ENCODE measurements around the gene ZBTB40.

Gene ZBTB40

DNA sequence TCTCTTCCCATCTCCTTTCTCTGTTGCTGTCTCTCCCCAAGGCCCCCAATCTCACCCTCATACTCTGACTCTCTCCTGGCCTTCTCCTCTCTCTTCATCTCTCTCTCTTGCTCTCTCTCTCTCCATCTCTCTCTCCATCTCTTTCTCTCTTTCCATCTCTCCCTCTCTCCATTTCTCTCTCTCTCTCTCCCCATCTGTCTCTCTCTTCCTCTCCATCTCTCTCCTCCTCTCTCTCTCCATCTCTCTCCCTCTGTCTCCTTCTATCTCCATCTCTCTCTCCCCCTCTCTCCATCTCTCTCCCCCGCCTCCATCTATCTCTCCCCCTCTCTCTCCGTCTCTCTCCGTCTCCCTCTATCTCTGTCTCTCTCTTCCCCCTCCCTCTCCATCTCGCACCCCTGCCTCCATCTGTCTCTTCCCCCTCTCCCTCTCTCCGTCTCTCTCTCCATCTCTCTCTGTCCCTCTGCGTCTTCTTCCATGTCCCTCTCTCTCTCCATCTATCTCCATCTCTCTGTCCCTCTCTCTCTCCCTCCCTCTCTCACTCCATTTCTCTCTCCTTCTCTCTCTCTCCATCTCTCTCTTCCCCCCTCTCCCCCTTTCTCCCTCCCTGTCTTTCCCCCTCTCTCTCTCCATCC lies 95.7 kb downstream of the ZBTB40 start:
- no peaks in the 10 kb centered on the region for H3K9me3 ChIP-seq (ENCODE audit: low read depth, low read length)
- TF ChIP-seq EZH2 (IDR thresholded peaks at IDR 0.05): no peak
- no peak for TF ChIP-seq FOXP2 (optimal IDR thresholded peaks at IDR 0.05; ENCODE audit: control extremely low read depth, extremely low read length, insufficient read depth)
- no peak for TF ChIP-seq POLR2AphosphoS5 (IDR thresholded peaks at IDR 0.05; ENCODE audit: borderline replicate concordance, low read depth, low read length)
- no peak overlapping the region for H3K4me3 ChIP-seq
- no peaks in the 10 kb centered on the region for H3K36me3 ChIP-seq (ENCODE audit: insufficient read depth, low read length)
- H3K9ac ChIP-seq (ENCODE audit: insufficient read length): no peak overlapping the region
- H3K27ac ChIP-seq: no peak overlapping the region
- no peak for DNase-seq (ENCODE audit: low read depth, low spot score)

- no peak for DNase-seq (ENCODE audit: low read depth, low spot score)
- Histone ChIP-seq H3K9ac (ENCODE audit: insufficient read length) (no peak overlapping the region), H3K4me3 (no peak overlapping the region), H3K36me3 (ENCODE audit: insufficient read depth, low read length) (no peaks in the 10 kb centered on the region), H3K9me3 (ENCODE audit: low read depth, low read length) (no peaks in the 10 kb centered on the region), H3K27ac (no peak overlapping the region)
- TF ChIP-seq EZH2 (IDR thresholded peaks at IDR 0.05): no peak
- no peak for TF ChIP-seq POLR2AphosphoS5 (IDR thresholded peaks at IDR 0.05; ENCODE audit: borderline replicate concordance, low read depth, low read length)
- no peak for TF ChIP-seq FOXP2 (optimal IDR thresholded peaks at IDR 0.05; ENCODE audit: control extremely low read depth, extremely low read length, insufficient read depth)
Observed at GRCh38 chr1:22547818-22548462, 96.3 kb downstream of the ZBTB40 start.

- no peak for TF ChIP-seq EZH2 (IDR thresholded peaks at IDR 0.05)
- no peak for TF ChIP-seq POLR2AphosphoS5 (IDR thresholded peaks at IDR 0.05; ENCODE audit: borderline replicate concordance, low read depth, low read length)
- no peak for TF ChIP-seq FOXP2 (optimal IDR thresholded peaks at IDR 0.05; ENCODE audit: control extremely low read depth, extremely low read length, insufficient read depth)
- no peaks in the 10 kb centered on the region for H3K9me3 ChIP-seq (ENCODE audit: low read depth, low read length)
- no peak overlapping the region for H3K4me3 ChIP-seq
- H3K36me3 ChIP-seq (ENCODE audit: insufficient read depth, low read length): no peaks in the 10 kb centered on the region
- H3K27ac ChIP-seq: no peak overlapping the region
- no peak for DNase-seq (ENCODE audit: low read depth, low spot score)
- H3K9ac ChIP-seq (ENCODE audit: insufficient read length): no peak overlapping the region
Observed at GRCh38 chr1:22550021-22550420, 98.4 kb downstream of the ZBTB40 start.

GRCh38 chr1:22551591-22551990 lies 99.9 kb downstream of the ZBTB40 start:
- Histone ChIP-seq H3K9ac (ENCODE audit: insufficient read length) (no peak overlapping the region), H3K9me3 (ENCODE audit: low read depth, low read length) (no peaks in the 10 kb centered on the region), H3K4me3 (no peak overlapping the region), H3K36me3 (ENCODE audit: insufficient read depth, low read length) (no peaks in the 10 kb centered on the region), H3K27ac (no peak overlapping the region)
- no peak for TF ChIP-seq EZH2 (IDR thresholded peaks at IDR 0.05)
- TF ChIP-seq POLR2AphosphoS5 (IDR thresholded peaks at IDR 0.05; ENCODE audit: borderline replicate concordance, low read depth, low read length): no peak
- no peak for TF ChIP-seq FOXP2 (optimal IDR thresholded peaks at IDR 0.05; ENCODE audit: control extremely low read depth, extremely low read length, insufficient read depth)
- no peak for DNase-seq (ENCODE audit: low read depth, low spot score)

DNA sequence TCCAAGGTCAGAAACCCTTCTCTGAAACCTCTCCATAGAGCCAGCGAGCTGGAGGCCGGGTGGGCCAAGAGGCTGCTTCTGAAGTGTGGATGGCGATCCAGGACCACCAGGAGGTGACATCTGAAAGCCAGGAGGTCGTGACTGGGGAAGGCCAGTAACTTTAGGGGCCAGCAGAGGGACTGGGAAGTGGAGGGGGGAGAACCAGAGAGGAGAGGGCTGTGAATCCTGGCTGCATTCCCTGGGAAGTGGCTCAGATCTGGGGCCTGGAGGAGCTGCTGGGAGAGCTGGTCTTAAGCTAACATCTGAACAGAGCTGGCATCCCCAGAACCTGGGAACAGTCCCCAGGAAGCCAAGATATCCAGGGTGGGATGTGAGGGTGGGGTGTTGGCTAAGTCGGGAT lies 100.4 kb downstream of the ZBTB40 start:
- no peaks in the 10 kb centered on the region for H3K9me3 ChIP-seq (ENCODE audit: low read depth, low read length)
- DNase-seq (ENCODE audit: low read depth, low spot score): no peak
- no peak for TF ChIP-seq POLR2AphosphoS5 (IDR thresholded peaks at IDR 0.05; ENCODE audit: borderline replicate concordance, low read depth, low read length)
- no peak for TF ChIP-seq FOXP2 (optimal IDR thresholded peaks at IDR 0.05; ENCODE audit: control extremely low read depth, extremely low read length, insufficient read depth)
- no peak for TF ChIP-seq EZH2 (IDR thresholded peaks at IDR 0.05)
- no peak overlapping the region for H3K4me3 ChIP-seq
- no peak overlapping the region for H3K9ac ChIP-seq (ENCODE audit: insufficient read length)
- H3K27ac ChIP-seq: no peak overlapping the region
- no peaks in the 10 kb centered on the region for H3K36me3 ChIP-seq (ENCODE audit: insufficient read depth, low read length)

- H3K36me3 ChIP-seq (ENCODE audit: insufficient read depth, low read length): no peaks in the 10 kb centered on the region
- no peaks in the 10 kb centered on the region for H3K9me3 ChIP-seq (ENCODE audit: low read depth, low read length)
- H3K9ac ChIP-seq (ENCODE audit: insufficient read length): no peak overlapping the region
- TF ChIP-seq EZH2 (IDR thresholded peaks at IDR 0.05) (no peak), FOXP2 (optimal IDR thresholded peaks at IDR 0.05; ENCODE audit: control extremely low read depth, extremely low read length, insufficient read depth) (no peak), POLR2AphosphoS5 (IDR thresholded peaks at IDR 0.05; ENCODE audit: borderline replicate concordance, low read depth, low read length) (no peak)
- no peak overlapping the region for H3K27ac ChIP-seq
- DNase-seq (ENCODE audit: low read depth, low spot score): no peak
- no peak overlapping the region for H3K4me3 ChIP-seq
Observed at GRCh38 chr1:22553104-22553880, 101.6 kb downstream of the ZBTB40 start.

DNA sequence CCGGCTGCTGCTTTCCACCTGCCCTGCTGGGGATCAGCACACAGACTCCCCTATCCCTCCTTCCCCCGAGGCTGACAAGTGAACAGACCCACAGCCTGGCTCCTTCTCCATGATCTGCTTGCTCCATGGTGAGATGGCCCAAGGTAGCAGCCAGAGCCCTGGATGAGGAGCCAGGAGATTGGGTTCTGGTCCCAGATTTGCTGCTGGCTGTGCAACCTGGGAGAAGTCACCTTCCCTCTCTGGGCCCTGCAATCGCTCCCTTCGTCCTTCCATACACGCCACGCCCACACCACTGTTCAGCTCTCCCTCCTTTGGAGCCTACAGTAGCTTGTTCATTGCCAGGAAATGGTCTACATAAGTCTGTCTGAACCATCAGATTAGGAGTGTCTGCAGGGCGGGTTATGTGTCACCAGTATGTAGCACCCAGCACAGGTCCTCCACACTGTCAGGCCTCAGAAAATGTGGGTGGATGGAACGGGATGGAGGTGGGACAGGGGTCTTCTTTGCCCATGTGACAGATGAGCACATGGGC lies 102.4 kb downstream of the ZBTB40 start:
- Histone ChIP-seq H3K4me3 (no peak overlapping the region), H3K36me3 (ENCODE audit: insufficient read depth, low read length) (no peaks in the 10 kb centered on the region), H3K9me3 (ENCODE audit: low read depth, low read length) (no peaks in the 10 kb centered on the region), H3K9ac (ENCODE audit: insufficient read length) (no peak overlapping the region), H3K27ac (no peak overlapping the region)
- TF ChIP-seq FOXP2 (optimal IDR thresholded peaks at IDR 0.05; ENCODE audit: control extremely low read depth, extremely low read length, insufficient read depth): no peak
- no peak for TF ChIP-seq POLR2AphosphoS5 (IDR thresholded peaks at IDR 0.05; ENCODE audit: borderline replicate concordance, low read depth, low read length)
- no peak for TF ChIP-seq EZH2 (IDR thresholded peaks at IDR 0.05)
- DNase-seq (ENCODE audit: low read depth, low spot score): no peak

DNA sequence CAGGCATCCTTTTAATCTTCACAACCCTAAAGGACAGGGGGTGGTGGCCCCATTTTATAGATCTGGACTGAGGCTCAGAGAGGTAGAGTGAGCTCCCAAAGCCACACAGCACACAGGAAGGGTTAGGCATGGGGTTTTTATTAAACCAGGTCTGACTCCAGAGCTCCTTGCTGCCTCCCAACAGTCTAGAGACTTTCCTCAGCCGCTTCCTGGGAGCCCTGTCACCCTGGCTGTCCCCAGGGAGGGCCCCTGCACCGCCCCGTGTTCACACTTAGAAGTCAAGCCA lies 103.7 kb downstream of the ZBTB40 start:
- no peaks in the 10 kb centered on the region for H3K9me3 ChIP-seq (ENCODE audit: low read depth, low read length)
- no peak for TF ChIP-seq POLR2AphosphoS5 (IDR thresholded peaks at IDR 0.05; ENCODE audit: borderline replicate concordance, low read depth, low read length)
- TF ChIP-seq FOXP2 (optimal IDR thresholded peaks at IDR 0.05; ENCODE audit: control extremely low read depth, extremely low read length, insufficient read depth): no peak
- no peak for TF ChIP-seq EZH2 (IDR thresholded peaks at IDR 0.05)

More for the DNA sequence above, 103.7 kb downstream of the ZBTB40 start:
- Histone ChIP-seq H3K4me3 (no peak overlapping the region), H3K27ac (no peak overlapping the region), H3K9ac (ENCODE audit: insufficient read length) (no peak overlapping the region), H3K36me3 (ENCODE audit: insufficient read depth, low read length) (no peaks in the 10 kb centered on the region)
- DNase-seq (ENCODE audit: low read depth, low spot score): no peak

Data from SK-N-MC (cell line).